NCI-H460 (cell line): ENCODE measurements around the gene PLXND1. TPM values are rescaled to one million over a fixed set of nuclear protein-coding genes. Genes with fewer than 3 reads are reported as not detected.

ENCODE experiments used
- DNase-seq: peaks from one replicate; pipeline ENCODE4 v3.0.0-alpha.2; 2016; ENCODE audit warnings: low read depth; ENCODE audit errors: extremely low read depth
- total RNA-seq: library from RNA; depleted of rRNA; stranded (reverse); fragments of >200 nt; shearing (Covaris generic); gene quantifications from 2 replicates; pipeline ENCODE4 v1.2.3, GENCODE V29; 2014

The PLXND1 gene
- total RNA-seq, 1 experiment from 2014 or later, result 10.4 TPM

GRCh38 chr3:129567939-129568338 lies 38.5 kb downstream of the PLXND1 start:
- DNase-seq, result no peak

DNA sequence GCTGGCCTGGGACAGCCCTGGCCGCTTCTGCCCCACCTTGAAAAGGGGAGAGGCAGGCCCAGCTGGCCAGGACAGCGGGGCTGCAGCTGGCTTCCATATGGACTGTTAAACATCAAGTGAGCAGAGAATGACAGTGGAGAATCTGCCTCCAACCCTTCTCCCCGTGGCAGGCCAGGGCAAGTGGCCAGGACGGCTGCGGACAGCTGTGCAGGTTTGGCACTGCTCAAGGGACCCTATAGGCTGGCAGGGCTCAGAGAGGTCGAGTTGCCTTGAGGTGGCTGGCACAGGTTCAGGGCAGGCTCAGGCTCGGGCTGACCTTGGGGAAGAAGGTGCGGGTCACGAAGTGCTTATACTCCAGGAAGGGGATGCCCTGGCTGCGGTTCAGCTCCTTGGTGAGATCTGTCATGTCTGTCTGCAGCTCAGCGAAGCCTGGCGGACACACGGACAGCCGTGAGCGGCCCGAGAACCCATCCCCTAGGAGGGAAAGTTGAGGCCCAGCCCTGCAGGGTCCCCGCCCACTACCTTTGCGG lies 39.2 kb downstream of the PLXND1 start:
- no peak for DNase-seq

DNA sequence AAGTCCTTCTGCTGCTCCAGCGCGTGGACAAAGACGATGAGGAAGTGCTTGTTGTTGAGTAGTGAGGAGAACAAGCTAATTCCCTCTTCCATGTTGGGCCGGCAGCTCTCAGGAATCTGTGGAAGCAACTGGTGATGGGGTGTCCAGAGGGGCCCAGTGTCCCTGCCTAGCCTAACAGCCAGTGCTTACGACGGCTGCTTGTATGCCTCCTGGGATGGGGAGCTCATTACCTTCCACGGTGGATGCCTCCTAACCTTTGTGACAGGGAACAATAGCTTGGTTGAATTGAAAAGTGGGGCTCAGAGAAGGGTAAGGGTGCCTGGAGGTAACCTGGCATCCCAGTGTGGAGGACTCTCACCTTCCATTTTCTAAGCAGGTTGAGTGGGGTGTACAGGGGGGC lies 40.6 kb downstream of the PLXND1 start:
- no peak for DNase-seq

DNA sequence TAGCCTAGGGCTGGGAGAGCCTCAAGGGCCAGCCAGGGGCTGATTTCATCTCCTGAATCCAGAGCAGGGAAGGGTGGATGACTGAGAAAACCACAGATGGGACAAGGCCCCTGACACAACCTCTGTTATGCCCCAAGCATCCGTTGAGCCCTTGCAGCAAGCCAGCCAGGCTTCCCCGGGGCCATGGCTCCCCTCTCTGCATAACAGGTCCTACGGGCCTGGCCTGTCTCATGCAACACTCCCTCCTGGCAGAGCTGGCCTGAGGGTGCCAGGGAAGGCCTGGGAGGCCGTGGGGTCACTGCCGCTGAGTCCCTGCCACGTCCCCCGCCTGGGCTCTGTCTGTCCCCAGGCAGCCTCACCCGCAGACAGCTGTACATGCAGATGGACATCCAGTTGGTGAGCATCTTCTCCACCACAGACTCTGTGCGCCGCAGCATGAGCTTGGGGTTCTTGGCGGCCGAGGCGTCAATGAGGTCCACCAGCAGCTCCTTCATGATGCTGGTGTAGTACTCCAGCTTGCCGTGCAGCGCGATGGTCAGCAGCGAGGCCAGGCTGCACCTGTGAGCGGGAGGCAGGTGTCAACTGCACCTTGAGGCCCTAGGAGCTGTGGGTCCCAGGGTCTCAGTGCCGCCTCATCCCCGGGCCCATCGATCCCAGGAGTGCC lies 41.4 kb downstream of the PLXND1 start:
- DNase-seq, result no peak

DNA sequence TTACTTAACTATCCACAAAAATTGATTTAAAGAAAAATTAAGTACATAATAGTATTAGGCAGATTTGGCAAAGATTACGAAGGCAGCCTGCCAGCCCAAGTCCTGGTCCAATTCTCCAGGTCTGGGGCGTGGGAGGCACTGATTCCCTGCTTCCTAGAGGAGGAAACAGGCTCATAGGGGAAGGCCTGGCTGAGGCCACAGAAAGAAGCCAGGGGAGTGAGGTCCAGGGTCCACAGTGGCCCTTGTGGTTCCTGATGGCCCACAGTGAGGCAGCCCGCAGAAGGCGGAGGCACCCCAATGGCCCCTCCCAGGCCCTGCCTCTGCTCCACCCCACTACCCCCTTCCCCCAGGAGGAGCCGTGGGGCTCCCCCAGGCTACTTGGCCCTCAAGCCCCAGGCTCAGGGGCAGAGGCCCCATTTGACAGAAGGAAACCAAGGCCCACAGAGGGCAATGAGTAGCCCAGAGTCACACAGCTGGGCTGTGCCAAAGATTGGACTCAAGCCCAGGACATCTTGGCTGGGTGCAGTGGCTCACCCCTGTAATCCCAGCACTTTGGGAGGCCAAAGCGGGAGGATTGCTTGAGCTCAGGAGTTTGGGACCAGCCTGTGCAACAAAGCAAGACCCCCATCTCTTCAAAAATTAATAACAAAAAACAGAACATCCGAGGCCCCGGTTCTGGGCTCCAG lies 42.5 kb downstream of the PLXND1 start:
- DNase-seq, result no peak

DNA sequence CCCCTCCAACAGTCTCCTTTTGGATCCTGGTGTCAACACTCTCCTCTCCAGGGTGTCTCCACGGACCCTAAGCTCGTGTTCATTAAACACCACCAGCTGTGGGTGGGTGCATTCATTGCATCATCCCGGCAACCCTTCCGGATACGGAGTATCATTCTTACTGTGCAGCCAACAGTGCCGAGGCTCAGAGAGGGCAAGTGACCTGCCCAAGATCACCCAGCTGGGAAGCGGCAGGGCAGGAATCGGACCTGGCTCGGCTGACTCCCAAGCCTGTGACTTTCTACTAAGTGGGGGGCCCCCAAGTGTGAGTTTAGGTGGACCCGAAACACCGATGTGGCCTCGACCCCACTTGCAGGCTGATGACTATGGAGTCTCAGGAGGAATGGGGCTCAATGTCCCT lies 43.1 kb downstream of the PLXND1 start:
- no peak for DNase-seq

- no peak for DNase-seq
Measured at GRCh38 chr3:129562803-129563202, 43.7 kb downstream of the PLXND1 start.

DNA sequence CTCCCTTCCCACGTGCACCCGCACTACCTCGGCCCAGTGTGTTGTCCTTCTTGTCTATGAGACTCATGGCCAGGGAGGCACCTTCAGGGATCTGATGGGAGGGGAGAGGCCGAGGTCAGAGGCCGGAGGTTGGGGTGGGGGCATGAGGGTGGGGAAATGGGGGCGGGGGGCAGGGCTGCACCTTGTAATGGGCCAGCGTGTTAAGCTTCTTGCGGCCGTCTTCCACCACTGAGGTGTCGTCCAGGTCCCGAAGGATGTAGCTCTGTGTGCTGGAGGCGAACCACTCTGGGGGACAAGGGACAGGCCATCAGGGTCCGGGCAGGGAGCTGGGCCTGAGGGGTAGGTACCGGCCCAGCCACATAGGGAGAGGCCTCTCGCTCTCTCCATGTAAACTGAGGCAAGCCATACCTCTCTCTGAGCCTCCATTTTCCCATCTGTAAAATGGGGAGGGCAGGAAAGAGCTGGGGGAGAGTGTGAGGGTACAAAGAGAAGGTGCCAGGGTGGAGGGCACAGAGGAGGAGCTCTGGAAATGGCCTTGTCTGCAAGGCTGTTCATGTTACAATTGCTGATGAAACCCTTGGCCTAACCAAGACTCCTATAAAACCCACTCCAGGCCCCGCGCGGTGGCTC lies 44.7 kb downstream of the PLXND1 start:
- no peak for DNase-seq

- no peak for DNase-seq
Measured at GRCh38 chr3:129560911-129561594, 45.4 kb downstream of the PLXND1 start.

- no peak for DNase-seq
Measured at GRCh38 chr3:129560269-129560787, 46.1 kb downstream of the PLXND1 start.

DNA sequence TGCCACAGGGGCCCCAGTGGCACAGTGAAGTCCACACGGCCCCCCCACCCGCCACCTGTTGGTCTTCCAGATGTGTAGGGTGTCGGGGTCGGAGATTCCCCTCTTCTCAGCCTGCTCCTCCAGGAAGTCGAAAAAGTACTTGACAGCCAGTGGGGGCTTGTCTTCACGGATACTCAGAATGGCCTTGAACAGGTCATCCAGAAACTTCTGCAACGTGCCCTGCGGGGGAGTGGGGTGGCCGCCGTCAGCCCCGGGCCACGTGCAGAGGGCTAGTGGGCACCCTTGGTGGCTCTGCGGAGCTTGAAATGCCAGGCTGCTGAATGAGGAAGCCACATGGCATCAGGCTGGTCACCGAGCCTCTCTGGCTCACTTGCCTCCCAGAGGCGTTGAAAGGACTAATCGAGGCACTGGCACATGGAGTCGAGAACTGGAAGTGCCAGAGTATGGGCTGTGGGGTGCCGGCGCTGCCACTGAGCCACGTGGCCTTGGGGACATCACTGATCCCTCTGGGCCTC lies 46.9 kb downstream of the PLXND1 start:
- no peak for DNase-seq

- DNase-seq, result no peak
Measured at GRCh38 chr3:129558772-129559564, 47.5 kb downstream of the PLXND1 start.

DNA sequence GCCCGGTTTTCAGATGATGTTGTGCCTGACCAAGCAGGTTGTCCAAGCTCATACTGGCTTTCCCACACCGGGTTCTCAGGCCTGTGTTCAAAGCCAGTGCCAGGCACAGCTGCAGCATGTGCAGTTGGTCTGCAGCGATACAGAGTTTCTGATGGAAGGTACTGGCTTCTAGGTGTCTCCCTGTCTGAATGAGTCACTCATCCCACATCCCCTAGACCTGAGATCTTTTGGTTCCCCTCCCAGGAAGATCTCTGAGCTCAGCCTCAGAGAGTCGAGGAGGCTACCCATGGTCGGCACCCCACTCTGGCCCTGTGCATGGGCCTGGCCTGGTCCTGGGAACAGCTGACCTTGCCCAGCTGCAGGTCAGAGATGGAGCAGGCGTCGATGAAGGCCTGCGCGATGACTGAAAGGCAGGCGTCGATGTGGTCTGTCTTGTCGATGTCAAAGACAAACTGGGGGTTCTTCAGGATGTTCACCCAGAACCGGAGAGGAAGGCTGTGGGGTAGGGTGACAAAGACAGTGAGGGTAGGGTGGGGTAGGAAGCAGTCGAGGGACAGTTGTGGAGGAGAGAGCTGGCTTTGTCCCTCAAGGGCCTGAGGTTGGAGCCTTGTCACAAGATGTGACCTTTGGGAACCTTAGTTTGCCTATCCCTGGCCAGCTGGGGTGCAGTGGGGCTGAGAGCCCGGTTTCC lies 48.2 kb downstream of the PLXND1 start:
- no peak for DNase-seq

GRCh38 chr3:129557548-129557894 lies 49.0 kb downstream of the PLXND1 start:
- no peak for DNase-seq

- DNase-seq, result no peak
Measured at GRCh38 chr3:129556890-129557547, 49.5 kb downstream of the PLXND1 start.

GRCh38 chr3:129556358-129556695 lies 50.1 kb downstream of the PLXND1 start:
- DNase-seq, result no peak

DNA sequence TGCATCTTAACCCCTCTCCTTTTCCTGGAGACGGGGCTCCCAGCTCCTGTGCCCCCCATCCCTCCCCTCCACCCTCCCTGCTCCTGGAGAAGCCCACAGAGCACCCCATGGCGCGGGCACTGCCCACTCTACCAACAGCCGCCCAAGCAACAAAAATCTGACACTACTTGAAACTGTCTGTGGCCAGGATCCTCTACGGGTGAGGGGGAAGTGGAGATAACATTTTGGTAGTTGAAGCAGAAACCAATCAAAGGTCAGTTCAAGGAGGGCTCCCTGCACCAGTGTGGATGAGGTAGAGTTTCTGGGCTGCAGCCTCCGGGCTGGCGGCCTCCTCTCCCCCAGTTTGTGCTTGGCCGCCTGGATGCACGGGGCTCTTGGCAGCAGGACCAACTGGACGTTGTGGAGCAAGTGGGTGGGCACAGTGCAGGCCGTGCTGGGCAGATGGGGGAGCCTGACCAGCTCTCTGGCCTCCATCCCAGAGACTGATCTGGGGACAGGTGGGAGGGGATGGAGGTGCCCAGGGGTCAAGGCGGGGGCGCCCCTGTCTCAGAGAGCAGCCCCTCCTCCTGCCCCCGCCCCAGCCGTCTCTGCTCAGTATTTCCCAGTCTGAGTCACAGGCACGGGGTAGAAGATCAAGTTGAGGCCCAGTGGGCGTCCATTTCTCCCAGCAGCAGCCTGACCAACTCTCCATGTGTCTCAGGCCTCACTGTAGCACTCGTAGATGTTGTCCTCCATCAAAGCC lies 50.7 kb downstream of the PLXND1 start:
- DNase-seq, result no peak

- DNase-seq, result no peak
Measured at GRCh38 chr3:129555153-129555550, 51.3 kb downstream of the PLXND1 start.
